ENCODE data around the gene IRF4.

DNA sequence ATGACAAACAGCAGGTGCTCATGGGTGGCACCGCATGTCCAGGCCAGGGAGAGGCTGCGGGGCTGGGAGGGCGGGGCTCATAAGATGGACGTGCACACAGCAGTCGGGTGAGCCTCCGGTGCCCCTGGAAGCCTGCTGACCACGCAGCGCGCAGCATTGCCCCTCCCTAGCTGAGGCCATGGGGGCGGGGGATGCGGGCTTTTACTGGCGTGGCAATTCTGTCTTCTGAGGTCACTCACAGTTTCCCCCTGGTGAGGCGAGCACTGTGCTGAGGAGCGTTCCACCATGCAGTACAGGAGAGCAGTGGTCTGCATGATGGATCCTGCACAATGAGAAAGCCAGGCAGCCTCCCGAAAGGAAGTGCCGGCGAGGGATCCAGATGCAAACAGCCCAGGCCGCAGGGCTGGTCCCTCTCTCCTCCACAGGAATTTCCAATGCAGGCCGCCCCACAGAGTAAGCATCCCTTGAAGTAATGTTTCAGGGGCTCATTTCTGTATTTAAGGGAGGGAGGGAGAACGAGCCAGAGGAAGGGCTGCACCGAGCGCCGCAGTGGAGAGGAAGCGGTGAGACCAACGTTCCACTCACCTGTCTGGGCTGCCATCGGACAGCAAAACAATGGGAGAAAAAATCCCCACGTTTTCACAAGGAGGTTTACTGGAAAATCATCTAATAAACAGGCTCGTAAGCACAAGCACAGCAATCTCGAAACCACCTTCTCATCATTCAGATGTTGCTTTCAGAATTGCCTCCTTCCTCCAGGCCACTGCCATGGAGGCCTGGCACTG, 56.0 kb downstream of the IRF4 start:
- TF ChIP-seq, protein P1, sequence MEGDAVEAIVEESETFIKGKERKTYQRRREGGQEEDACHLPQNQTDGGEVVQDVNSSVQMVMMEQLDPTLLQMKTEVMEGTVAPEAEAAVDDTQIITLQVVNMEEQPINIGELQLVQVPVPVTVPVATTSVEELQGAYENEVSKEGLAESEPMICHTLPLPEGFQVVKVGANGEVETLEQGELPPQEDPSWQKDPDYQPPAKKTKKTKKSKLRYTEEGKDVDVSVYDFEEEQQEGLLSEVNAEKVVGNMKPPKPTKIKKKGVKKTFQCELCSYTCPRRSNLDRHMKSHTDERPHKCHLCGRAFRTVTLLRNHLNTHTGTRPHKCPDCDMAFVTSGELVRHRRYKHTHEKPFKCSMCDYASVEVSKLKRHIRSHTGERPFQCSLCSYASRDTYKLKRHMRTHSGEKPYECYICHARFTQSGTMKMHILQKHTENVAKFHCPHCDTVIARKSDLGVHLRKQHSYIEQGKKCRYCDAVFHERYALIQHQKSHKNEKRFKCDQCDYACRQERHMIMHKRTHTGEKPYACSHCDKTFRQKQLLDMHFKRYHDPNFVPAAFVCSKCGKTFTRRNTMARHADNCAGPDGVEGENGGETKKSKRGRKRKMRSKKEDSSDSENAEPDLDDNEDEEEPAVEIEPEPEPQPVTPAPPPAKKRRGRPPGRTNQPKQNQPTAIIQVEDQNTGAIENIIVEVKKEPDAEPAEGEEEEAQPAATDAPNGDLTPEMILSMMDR (IDR thresholded peaks at IDR 0.05): no peak
- TF ChIP-seq POLR2A (IDR thresholded peaks at IDR 0.05): no peak

Data from testis (tissue), 2 donors.